GM06990 (cell line): ENCODE measurements around the gene LSM14A.
"Not testable (repeated sequence)": the region's sequence is repeated elsewhere in the genome, so short reads cannot be mapped to it uniquely, and the experiment has no call there.

ENCODE experiments used
- DNase-seq: peaks from one replicate; pipeline ENCODE4 v3.0.0-alpha.2; 2011; ENCODE audit not compliant: insufficient read length; ENCODE audit errors: extremely low read depth
- H3K27me3 ChIP-seq: replicated peaks from 2 replicates; pipeline ENCODE4 v1.6.0; 2011; ENCODE audit warnings: low read length; ENCODE audit not compliant: control insufficient read depth, insufficient read depth
- H3K36me3 ChIP-seq: 2 replicates; pipeline ENCODE4 v1.5.1; 2011; ENCODE audit warnings: low read length; ENCODE audit not compliant: control insufficient read depth, insufficient read depth
- H3K4me3 ChIP-seq: replicated peaks from 2 replicates; pipeline ENCODE4 v1.5.1; 2011; ENCODE audit warnings: low read depth, mild to moderate bottlenecking, control low read depth, low read length
- TF ChIP-seq, protein P1 (sequence below): IDR thresholded peaks from 2 replicates; pipeline ENCODE4 v1.5.1; 2011; ENCODE audit warnings: low read length, control low read depth, mild to moderate bottlenecking, inconsistent platforms; ENCODE audit not compliant: insufficient read depth, poor library complexity, severe bottlenecking

LSM14A gene

GRCh38 chr19:34189917-34190425 lies 17.7 kb downstream of the LSM14A start:
- H3K36me3 ChIP-seq: peaks cover 3% of the 10 kb centered on the region; the same call in 1 of the 2 replicates
- no peak for DNase-seq
- TF ChIP-seq, protein P1, sequence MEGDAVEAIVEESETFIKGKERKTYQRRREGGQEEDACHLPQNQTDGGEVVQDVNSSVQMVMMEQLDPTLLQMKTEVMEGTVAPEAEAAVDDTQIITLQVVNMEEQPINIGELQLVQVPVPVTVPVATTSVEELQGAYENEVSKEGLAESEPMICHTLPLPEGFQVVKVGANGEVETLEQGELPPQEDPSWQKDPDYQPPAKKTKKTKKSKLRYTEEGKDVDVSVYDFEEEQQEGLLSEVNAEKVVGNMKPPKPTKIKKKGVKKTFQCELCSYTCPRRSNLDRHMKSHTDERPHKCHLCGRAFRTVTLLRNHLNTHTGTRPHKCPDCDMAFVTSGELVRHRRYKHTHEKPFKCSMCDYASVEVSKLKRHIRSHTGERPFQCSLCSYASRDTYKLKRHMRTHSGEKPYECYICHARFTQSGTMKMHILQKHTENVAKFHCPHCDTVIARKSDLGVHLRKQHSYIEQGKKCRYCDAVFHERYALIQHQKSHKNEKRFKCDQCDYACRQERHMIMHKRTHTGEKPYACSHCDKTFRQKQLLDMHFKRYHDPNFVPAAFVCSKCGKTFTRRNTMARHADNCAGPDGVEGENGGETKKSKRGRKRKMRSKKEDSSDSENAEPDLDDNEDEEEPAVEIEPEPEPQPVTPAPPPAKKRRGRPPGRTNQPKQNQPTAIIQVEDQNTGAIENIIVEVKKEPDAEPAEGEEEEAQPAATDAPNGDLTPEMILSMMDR: no peak
- H3K27me3 ChIP-seq: no peaks in the 10 kb centered on the region
- no peak overlapping the region for H3K4me3 ChIP-seq

GRCh38 chr19:34191355-34191962 lies 19.2 kb downstream of the LSM14A start:
- TF ChIP-seq, protein P1: no peak
- Histone ChIP-seq H3K4me3 (no peak overlapping the region), H3K36me3 (peaks cover 3% of the 10 kb centered on the region), H3K27me3 (no peaks in the 10 kb centered on the region)
- no peak for DNase-seq

DNA sequence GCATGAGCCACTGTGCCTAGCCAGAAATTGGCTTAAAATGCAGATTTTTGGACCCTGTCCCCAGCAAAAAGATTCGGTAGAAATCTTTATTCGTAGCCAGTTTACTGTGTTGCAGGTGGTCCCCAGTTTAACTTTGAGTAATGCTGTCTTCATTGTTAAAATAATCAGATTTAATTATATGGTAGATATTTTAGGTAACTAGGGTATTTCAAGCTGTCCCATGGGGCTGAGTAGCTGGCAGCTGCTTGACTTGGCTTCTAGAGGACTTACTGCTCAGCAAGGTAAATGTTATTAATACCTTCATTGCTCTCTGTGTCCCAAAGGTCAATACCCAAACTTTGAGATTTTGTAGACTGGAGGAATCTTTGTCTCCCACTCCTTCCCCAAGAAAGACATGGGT lies 21.1 kb downstream of the LSM14A start:
- TF ChIP-seq, protein P1: no peak
- Histone ChIP-seq H3K4me3 (no peak overlapping the region), H3K36me3 (peaks cover 6% of the 10 kb centered on the region), H3K27me3 (no peaks in the 10 kb centered on the region)
- no peak for DNase-seq

DNA sequence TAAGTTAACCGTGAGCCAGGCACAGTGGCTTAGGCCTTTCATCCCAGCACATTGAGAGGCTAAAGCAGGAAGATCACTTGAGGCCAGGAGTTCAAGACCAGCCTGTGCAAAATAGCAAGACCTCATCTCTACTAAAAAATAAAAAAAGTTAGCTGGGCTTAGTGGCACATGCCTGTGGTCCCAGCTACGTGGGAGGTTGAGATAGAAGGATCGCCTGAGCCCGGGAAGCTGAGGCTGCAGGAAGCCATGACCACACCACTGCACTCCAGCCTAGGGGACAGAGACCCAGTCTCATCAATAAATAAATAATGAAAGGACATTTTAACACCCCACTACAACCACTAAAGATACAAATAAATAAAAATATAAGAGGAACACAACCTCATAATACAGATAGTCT lies 21.6 kb downstream of the LSM14A start:
- no peak overlapping the region for H3K4me3 ChIP-seq
- peaks cover 6% of the 10 kb centered on the region for H3K36me3 ChIP-seq
- H3K27me3 ChIP-seq: no peaks in the 10 kb centered on the region
- no peak for DNase-seq
- TF ChIP-seq, protein P1: no peak

DNA sequence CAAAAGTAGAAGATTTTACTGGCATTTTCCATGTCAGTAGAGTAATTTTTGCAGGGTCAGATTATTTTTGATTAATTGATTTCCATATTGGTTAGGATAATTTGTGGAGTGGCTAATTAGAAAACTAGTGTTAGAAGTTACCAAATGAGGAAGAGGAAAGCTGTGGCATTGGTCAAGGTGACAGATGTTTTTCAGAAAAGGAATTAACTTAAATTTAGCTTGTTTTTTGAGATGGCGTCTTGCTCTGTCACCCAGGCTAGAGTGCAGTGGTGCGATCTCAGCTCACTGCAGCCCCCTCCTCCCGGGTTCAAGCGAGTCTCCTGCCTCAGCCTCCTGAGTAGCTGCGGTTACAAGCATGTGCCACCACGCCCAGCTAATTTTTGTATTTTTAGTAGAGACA lies 28.8 kb downstream of the LSM14A start:
- no peak for DNase-seq
- Histone ChIP-seq H3K27me3 (no peaks in the 10 kb centered on the region), H3K36me3 (peaks cover 3% of the 10 kb centered on the region), H3K4me3 (no peak overlapping the region)
- TF ChIP-seq, protein P1: no peak

- H3K4me3 ChIP-seq, H3K36me3 ChIP-seq, DNase-seq, H3K27me3 ChIP-seq: not testable (repeated sequence)
Measured at GRCh38 chr19:34205324-34205723, 33.0 kb downstream of the LSM14A start.
